ENCODE results near the gene AKAP14.

AKAP14 gene

DNA sequence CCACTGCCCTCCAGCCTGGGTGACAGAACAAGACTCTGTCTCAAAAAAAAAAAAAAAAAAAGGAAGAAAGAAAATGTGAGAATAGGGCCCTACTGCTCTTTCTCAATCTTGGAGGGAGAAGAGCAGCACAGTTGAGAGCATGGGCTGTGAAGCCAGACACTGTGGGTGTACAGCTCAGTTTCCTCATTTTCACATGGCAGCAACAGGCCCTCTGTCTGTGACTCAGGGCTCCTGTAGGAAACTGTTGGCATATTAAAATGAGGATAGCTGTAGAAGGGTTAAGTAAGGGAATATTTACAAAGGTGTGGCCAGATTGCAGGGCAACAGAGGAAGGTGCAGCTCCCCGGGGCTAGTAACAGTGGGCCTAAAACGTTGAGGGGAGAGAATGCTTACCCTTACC is 3.4 kb downstream of the AKAP14 start:
- no peak overlapping the region for H2AFZ ChIP-seq (ENCODE audit: low read length)
- H3K36me3 ChIP-seq (replicated peaks; ENCODE audit: insufficient read depth, low read length) = no peaks in the 10 kb centered on the region
- no peaks in the 10 kb centered on the region for H3K4me1 ChIP-seq (ENCODE audit: low read length)
- H3K27ac ChIP-seq (ENCODE audit: low read length) = no peak overlapping the region
- H3K4me2 ChIP-seq (ENCODE audit: low read depth, low read length) = no peak overlapping the region
- H3K79me2 ChIP-seq (ENCODE audit: low read length) = no peaks in the 10 kb centered on the region
- no peaks in the 10 kb centered on the region for H3K27me3 ChIP-seq (replicated peaks; ENCODE audit: insufficient read depth, low read length)
- no peaks in the 10 kb centered on the region for H3K9me3 ChIP-seq (replicated peaks; ENCODE audit: insufficient read depth, low read length)
- H3K4me3 ChIP-seq (ENCODE audit: low read length) = no peak overlapping the region
- H3F3A ChIP-seq (ENCODE audit: insufficient read depth, low read length) = no peaks in the 10 kb centered on the region
- H4K20me1 ChIP-seq (ENCODE audit: insufficient read depth, low read length) = no peaks in the 10 kb centered on the region
- H3K9ac ChIP-seq (ENCODE audit: low read length) = no peak overlapping the region
- DNase-seq = no peak
- no peaks in the 10 kb centered on the region for H3K9me2 ChIP-seq (replicated peaks; ENCODE audit: insufficient read depth, low read length)
- no peak for TF ChIP-seq EZH2phosphoT487 (IDR thresholded peaks at IDR 0.05; ENCODE audit: low read length)
- TF ChIP-seq, protein P1, sequence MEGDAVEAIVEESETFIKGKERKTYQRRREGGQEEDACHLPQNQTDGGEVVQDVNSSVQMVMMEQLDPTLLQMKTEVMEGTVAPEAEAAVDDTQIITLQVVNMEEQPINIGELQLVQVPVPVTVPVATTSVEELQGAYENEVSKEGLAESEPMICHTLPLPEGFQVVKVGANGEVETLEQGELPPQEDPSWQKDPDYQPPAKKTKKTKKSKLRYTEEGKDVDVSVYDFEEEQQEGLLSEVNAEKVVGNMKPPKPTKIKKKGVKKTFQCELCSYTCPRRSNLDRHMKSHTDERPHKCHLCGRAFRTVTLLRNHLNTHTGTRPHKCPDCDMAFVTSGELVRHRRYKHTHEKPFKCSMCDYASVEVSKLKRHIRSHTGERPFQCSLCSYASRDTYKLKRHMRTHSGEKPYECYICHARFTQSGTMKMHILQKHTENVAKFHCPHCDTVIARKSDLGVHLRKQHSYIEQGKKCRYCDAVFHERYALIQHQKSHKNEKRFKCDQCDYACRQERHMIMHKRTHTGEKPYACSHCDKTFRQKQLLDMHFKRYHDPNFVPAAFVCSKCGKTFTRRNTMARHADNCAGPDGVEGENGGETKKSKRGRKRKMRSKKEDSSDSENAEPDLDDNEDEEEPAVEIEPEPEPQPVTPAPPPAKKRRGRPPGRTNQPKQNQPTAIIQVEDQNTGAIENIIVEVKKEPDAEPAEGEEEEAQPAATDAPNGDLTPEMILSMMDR (IDR thresholded peaks at IDR 0.05; ENCODE audit: low read length) = no peak
- TF ChIP-seq EZH2 (optimal IDR thresholded peaks at IDR 0.05; ENCODE audit: low read depth, low read length) = no peak

DNA sequence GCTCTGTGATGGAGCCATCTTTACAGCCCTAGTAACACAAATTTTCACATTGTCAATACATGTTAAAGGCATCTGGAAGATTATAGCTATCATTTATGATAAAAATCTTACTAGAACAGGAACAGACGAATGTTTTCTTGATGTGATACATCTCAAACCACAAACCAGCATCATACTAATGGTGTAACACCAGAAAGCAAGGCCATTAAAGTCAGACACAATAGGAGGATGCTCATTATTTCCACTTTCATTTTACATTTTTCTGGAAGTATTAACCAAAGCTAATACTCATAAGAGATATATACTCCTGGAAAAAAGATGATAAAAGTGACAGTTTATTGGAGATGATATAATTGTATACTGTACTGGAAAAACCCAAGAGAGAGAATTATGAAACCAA is 5.3 kb downstream of the AKAP14 start:
- no peaks in the 10 kb centered on the region for H4K20me1 ChIP-seq (ENCODE audit: insufficient read depth, low read length)
- no peak for DNase-seq
- TF ChIP-seq EZH2phosphoT487 (IDR thresholded peaks at IDR 0.05; ENCODE audit: low read length) (no peak), EZH2 (optimal IDR thresholded peaks at IDR 0.05; ENCODE audit: low read depth, low read length) (no peak)
- TF ChIP-seq, protein P1 (IDR thresholded peaks at IDR 0.05; ENCODE audit: low read length) = no peak
- H3F3A ChIP-seq (ENCODE audit: insufficient read depth, low read length) = no peaks in the 10 kb centered on the region
- no peaks in the 10 kb centered on the region for H3K9me3 ChIP-seq (replicated peaks; ENCODE audit: insufficient read depth, low read length)
- H3K27ac ChIP-seq (ENCODE audit: low read length) = no peak overlapping the region
- no peak overlapping the region for H3K4me3 ChIP-seq (ENCODE audit: low read length)
- no peak overlapping the region for H2AFZ ChIP-seq (ENCODE audit: low read length)
- H3K36me3 ChIP-seq (replicated peaks; ENCODE audit: insufficient read depth, low read length) = no peaks in the 10 kb centered on the region
- no peaks in the 10 kb centered on the region for H3K79me2 ChIP-seq (ENCODE audit: low read length)
- no peaks in the 10 kb centered on the region for H3K27me3 ChIP-seq (replicated peaks; ENCODE audit: insufficient read depth, low read length)
- no peak overlapping the region for H3K4me2 ChIP-seq (ENCODE audit: low read depth, low read length)
- no peaks in the 10 kb centered on the region for H3K9me2 ChIP-seq (replicated peaks; ENCODE audit: insufficient read depth, low read length)
- H3K4me1 ChIP-seq (ENCODE audit: low read length) = no peaks in the 10 kb centered on the region
- no peak overlapping the region for H3K9ac ChIP-seq (ENCODE audit: low read length)

DNA sequence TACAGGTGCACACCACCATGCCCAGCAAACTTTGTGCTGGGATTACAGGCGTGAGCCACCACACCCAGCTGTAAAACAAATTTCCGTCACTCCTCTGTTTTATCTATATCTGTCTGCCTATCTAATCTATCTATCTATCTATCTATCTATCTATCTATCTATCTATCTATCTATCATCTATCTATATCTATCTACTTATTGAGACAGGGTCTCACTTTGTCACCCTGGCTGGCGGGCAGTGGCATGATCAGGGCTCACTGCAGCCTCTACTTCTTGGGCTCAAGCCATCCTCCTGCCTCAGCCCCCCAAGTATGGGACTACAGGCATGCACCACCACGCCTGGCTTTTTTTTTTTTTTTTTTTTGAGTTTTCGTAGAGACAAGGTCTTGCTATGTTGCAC is 20.6 kb downstream of the AKAP14 start:
- no peak overlapping the region for H2AFZ ChIP-seq (ENCODE audit: low read length)
- no peak overlapping the region for H3K9ac ChIP-seq (ENCODE audit: low read length)
- H3K4me2 ChIP-seq (ENCODE audit: low read depth, low read length) = no peak overlapping the region
- DNase-seq = no peak
- no peaks in the 10 kb centered on the region for H3K9me2 ChIP-seq (replicated peaks; ENCODE audit: insufficient read depth, low read length)
- H3K36me3 ChIP-seq (replicated peaks; ENCODE audit: insufficient read depth, low read length) = no peaks in the 10 kb centered on the region
- no peaks in the 10 kb centered on the region for H3F3A ChIP-seq (ENCODE audit: insufficient read depth, low read length)
- H3K79me2 ChIP-seq (ENCODE audit: low read length) = no peaks in the 10 kb centered on the region
- no peak overlapping the region for H3K27ac ChIP-seq (ENCODE audit: low read length)
- H3K4me1 ChIP-seq (ENCODE audit: low read length) = no peaks in the 10 kb centered on the region
- H3K4me3 ChIP-seq (ENCODE audit: low read length) = no peak overlapping the region
- no peaks in the 10 kb centered on the region for H3K9me3 ChIP-seq (replicated peaks; ENCODE audit: insufficient read depth, low read length)
- H4K20me1 ChIP-seq (ENCODE audit: insufficient read depth, low read length) = no peaks in the 10 kb centered on the region
- no peaks in the 10 kb centered on the region for H3K27me3 ChIP-seq (replicated peaks; ENCODE audit: insufficient read depth, low read length)
- no peak for TF ChIP-seq EZH2phosphoT487 (IDR thresholded peaks at IDR 0.05; ENCODE audit: low read length)
- TF ChIP-seq EZH2 (optimal IDR thresholded peaks at IDR 0.05; ENCODE audit: low read depth, low read length) = no peak
- TF ChIP-seq, protein P1 (IDR thresholded peaks at IDR 0.05; ENCODE audit: low read length) = no peak
